ENCODE results near the gene ACOX3.
A peak's percentile ranks its signal among the peaks of the same experiment; 100 is the strongest.
"Not testable (repeated sequence)": the region's sequence is repeated elsewhere in the genome, so short reads cannot be mapped to it uniquely, and the experiment has no call there.

Gene ACOX3

GRCh38 chr4:8440492-8441311 is at the start of gene ACOX3, which contains the start of gene TRMT44:
ACOX3 (minus strand) TSS chr4:8440723; CDS start chr4:8416521, 24,202 bp downstream.
TRMT44 (plus strand) TSS chr4:8440777; CDS start chr4:8440823, 46 bp downstream.
- peak; percentile 79 for DNase-seq (ENCODE audit: low read depth)

GRCh38 chr4:8488791-8489369 is 48.4 kb upstream of the ACOX3 start:
- no peak for DNase-seq (ENCODE audit: low read depth)

- DNase-seq (ENCODE audit: low read depth): not testable (repeated sequence)
Observed at GRCh38 chr4:8486643-8487042, 46.1 kb upstream of the ACOX3 start.

GRCh38 chr4:8480221-8480620 is 39.7 kb upstream of the ACOX3 start:
- no peak for DNase-seq (ENCODE audit: low read depth)

GRCh38 chr4:8478801-8479744 is 38.5 kb upstream of the ACOX3 start:
- peak; percentile 20 for DNase-seq (ENCODE audit: low read depth)

GRCh38 chr4:8478371-8478770 is 37.8 kb upstream of the ACOX3 start:
- DNase-seq (ENCODE audit: low read depth): no peak

GRCh38 chr4:8477676-8478075 is 37.2 kb upstream of the ACOX3 start:
- no peak for DNase-seq (ENCODE audit: low read depth)

GRCh38 chr4:8477095-8477635 is 36.6 kb upstream of the ACOX3 start:
- DNase-seq (ENCODE audit: low read depth): no peak

GRCh38 chr4:8475751-8476575 is 35.4 kb upstream of the ACOX3 start:
- no peak for DNase-seq (ENCODE audit: low read depth)

GRCh38 chr4:8474856-8475255 is 34.3 kb upstream of the ACOX3 start:
- no peak for DNase-seq (ENCODE audit: low read depth)

- no peak for DNase-seq (ENCODE audit: low read depth)
Observed at GRCh38 chr4:8473920-8474590, 33.5 kb upstream of the ACOX3 start.

- no peak for DNase-seq (ENCODE audit: low read depth)
Observed at GRCh38 chr4:8473198-8473919, 32.8 kb upstream of the ACOX3 start.

- peak; percentile 73 for DNase-seq (ENCODE audit: low read depth)
Observed at GRCh38 chr4:8472689-8473197, 32.2 kb upstream of the ACOX3 start.

- DNase-seq (ENCODE audit: low read depth): no peak
Observed at GRCh38 chr4:8472158-8472688, 31.7 kb upstream of the ACOX3 start.

- DNase-seq (ENCODE audit: low read depth): no peak
Observed at GRCh38 chr4:8471211-8471875, 30.8 kb upstream of the ACOX3 start.

- no peak for DNase-seq (ENCODE audit: low read depth)
Observed at GRCh38 chr4:8470451-8471024, 30.0 kb upstream of the ACOX3 start.

- no peak for DNase-seq (ENCODE audit: low read depth)
Observed at GRCh38 chr4:8469550-8469949, 29.0 kb upstream of the ACOX3 start.

- DNase-seq (ENCODE audit: low read depth): no peak
Observed at GRCh38 chr4:8468746-8469535, 28.4 kb upstream of the ACOX3 start.
